GM21381 (cell line): ENCODE measurements around the gene DDX24.
"Not testable (repeated sequence)": the region's sequence is repeated elsewhere in the genome, so short reads cannot be mapped to it uniquely, and the experiment has no call there.

Experiments
- ATAC-seq: cut with Tn5 transposase; IDR thresholded peaks from one replicate; pipeline ENCODE4 v1.9.1; 2021; ENCODE audit warnings: mild to moderate bottlenecking, moderate library complexity; ENCODE audit not compliant: unreplicated experiment

DDX24 gene

DNA sequence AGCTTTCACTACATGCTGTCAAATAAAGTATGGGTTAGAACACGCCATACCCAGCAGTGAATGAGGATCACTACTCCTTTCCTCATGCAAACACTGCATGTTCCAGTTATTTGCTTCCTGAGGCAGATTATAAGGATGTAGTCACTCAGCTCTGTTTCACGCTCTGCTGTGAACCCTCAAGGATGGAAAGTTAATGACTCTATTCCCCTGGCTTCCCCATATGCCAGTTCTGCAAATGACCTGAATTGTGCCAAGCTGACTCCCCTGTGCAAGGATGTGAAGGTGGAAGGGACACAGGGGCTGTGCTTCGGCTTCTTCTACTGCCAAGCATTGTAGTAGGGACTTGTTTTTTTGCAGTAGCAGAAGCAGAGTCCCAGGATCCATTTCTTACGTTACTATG, 6.9 kb upstream of the DDX24 start:
- ATAC-seq: no peak

DNA sequence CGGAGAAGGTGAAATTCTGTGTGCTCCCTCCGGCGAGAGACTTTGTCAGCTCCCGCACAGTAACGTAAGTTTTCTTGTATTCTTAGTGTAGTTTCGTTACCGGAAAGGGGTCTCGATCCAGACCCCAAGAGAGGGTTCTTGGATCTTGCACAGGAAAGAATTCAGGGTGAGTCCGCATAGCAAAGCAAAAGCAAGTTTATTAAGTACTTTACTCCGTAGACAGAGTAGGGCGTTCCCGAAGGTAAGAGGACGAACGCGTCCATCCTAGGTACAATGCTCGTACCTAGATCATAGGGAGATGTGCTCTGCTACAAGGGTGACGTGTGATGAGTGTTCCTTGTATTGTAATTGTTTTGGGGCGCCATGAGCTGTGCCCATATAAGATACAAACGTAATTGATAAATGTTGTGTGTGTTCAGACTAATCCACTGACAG, 401 bp upstream of the DDX24 start:
- ATAC-seq: peak; percentile 16

DNA sequence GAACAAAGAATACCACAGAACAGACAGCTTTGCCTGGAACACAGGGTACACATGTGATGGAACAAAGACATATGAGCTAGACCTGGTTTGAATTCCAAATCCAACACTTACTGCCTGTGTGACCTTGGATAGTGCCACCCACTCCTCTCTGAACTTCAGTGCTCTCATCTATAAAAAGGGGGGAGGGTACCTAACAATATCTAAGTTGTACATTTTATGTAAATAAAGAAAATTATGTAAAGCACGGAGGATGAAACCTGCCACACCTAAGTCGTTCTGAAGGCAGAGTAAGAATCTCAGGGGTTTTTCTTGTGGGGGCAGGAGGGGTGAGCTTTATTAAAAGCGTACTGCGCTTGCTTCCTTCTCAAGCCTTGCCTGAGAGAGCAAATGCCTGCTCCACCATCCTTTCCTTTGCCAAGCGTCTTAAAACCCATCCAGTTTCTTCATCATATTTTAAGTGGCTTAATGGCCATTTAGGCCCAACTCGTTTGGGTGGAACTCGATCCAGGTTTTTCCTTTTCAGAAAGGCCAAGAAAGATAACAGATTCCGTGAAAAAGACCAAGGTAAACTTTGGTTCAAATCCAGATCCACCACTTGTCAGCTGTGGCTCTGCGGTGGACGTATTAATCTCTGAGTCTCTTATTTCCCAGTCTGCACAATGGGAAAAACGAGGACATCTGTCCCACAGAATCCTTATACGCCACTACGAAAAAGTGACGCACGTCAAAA, 946 bp downstream of the DDX24 start:
- no peak for ATAC-seq

- no peak for ATAC-seq
Observed at GRCh38 chr14:94077823-94078222, 3.2 kb downstream of the DDX24 start.

DNA sequence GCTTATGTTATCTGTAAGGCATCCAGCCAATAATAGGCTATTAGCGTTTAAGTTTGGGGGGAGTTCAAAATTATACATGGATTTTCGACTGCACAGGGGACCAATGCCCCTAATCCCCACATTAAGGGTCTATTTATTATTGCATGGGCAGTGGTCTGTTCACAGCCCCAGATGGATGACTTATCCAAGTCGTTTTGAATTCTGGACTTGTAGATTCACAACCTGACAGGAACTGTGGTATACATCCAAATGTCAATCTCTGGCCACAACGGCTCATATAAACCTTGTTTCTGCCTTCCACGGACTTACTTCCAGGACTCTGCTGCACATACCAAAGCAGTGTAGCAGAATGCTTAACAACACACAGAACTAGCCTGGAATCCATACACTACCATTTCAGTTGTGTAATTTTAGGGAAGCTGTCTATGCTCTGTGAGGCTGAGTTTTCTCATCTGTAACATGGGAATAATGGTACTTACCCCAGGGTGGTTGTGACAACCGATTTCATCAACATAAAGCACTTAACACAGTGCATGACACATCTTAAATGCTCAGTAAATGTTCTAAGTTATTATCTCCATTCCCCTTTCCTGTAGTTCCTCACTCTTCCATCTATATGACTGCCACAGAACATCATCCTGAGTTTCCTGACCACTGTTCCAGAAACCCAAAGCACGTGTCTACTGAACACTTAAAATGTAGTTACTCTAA, 3.7 kb downstream of the DDX24 start:
- ATAC-seq: no peak

DNA sequence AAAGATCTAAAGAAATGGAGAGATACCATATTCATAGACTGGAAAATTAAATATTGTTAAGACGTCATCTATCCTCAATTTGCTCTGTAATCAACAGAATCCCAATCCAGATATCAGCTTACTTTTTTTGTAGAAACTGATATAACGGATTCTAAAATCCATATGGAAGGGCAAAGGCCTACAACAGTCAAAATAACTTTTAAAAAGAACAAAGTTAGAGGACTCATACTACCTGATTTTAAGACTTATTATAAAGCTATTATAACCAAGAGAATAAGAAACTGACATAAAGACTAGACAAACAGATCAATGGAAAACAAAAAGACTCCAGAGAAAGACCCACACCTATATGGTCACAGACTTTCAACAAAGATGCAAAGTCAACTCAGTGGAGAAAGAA, 6.0 kb downstream of the DDX24 start:
- ATAC-seq: no peak

- ATAC-seq: no peak
Observed at GRCh38 chr14:94074534-94074933, 6.5 kb downstream of the DDX24 start.

DNA sequence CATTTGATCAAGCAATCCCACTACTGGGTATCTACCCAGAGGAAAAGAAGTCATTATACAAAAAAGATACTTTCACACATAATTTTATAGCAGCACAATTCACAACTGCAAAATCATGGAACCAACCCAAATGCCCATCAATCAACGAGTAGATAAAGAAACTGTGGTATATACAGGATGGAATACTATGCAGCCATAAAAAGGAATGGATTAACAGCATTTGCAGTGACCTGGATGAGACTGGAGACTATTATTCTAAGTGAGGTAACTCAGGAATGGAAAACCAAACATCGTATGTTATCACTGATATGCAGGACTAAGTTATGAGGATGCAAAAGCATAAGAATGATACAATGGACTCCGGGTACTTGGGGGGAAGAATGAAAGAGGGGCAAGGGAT, 8.9 kb downstream of the DDX24 start:
- not testable (repeated sequence) for ATAC-seq

DNA sequence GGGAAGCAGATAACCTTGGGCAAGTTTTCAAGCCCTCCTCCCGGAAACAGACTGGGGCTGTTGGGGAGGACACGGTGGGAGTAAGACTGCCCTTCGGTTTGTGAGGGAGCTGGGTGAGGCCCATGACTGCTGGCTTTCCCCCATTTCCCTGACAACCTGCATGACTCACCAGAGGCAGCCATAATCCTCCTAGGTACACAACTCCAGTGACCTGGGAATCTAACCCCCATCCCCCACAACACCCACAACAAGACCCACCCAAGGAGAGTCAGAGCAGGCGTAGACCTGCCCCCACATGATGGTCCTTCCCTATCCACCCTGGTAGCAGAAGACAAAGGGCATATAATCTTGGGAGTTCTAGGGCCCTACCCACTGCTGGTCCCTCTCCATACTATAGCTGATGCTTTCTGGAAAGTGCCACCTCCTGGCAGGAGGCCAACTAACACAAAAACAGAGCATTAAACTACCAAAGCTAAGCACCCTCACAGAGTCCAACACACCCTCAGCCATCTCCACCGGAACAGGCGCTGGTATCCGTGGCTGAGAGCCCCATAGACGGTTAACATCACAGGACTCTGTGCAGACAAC, 14.8 kb downstream of the DDX24 start:
- ATAC-seq: no peak

DNA sequence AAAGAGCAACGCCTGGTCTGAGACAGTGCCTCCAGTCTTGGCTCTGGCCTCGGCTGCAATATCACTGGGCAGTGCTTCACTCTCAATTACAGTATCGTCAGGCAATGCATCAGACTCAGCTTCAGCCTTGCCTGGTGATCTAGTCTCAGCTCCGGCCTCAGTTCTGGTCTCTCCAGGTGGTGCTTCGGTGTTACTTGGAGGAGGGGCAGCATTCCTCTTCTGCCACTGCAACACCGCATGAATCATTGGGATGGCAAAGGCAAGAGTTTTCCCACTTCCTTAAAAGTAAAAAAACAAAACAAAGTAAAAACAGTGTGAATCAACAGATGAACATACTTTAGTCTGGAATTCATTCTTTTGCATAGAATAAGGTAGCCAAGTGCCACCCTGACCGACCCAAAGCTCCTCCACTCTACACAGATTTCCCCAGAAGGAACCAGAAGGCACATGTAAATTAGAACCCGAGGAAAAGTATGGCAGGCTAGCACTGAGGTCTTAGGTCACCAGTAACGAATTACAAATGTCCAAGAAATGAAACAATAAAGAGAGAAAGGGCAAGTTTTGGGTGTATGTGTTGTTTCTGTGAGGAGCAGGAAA, 18.6 kb downstream of the DDX24 start:
- ATAC-seq: no peak

- no peak for ATAC-seq
Observed at GRCh38 chr14:94059998-94060397, 21.0 kb downstream of the DDX24 start.

GRCh38 chr14:94058674-94059138, 22.3 kb downstream of the DDX24 start:
- no peak for ATAC-seq

DNA sequence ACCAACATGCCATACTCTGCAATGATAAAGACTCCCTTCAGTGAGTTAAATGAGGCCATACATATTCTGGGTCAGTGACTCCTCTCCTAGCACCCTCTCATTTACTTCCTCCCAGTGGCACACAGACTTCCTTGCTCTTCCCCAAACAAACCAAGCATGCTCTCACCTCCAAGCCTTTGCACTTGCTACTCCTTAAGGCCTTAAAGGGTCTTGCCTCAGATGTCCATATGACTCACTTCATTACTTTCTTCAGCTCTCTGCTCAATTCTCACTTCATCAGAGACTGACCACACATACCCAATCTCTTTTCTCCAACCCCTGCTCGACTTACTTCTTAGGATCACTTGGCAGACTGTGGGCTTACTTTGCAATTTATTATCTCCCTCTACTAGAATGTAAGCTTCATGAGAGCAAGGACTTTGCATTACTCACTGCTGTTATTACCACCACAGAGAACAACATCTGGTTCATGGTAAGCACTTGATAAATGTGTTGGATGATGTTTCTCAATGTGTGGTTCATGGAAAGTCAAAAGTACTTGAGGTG, 22.8 kb downstream of the DDX24 start:
- ATAC-seq: no peak

GRCh38 chr14:94056579-94057308, 24.3 kb downstream of the DDX24 start:
- ATAC-seq: peak; percentile 83

- no peak for ATAC-seq
Observed at GRCh38 chr14:94054936-94055335, 26.1 kb downstream of the DDX24 start.

DNA sequence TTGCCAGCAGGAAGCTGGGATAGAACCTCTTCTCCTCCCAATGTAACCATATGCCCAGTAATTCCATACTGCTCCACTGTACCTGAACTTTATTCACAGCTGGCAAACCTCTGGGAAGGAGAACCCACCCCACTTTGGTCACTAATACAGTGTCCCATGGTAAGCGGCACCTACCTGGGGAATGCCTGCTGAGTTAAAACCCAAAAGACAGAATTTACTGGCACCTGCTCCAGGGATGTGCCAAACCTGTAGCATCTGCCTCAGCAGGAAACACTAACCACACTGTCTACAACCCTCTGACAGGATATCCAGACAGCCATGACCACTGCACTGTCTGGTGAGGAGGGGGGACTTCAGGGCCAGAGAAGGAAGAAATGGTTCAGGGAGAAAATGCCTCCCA, 26.6 kb downstream of the DDX24 start:
- ATAC-seq: no peak

DNA sequence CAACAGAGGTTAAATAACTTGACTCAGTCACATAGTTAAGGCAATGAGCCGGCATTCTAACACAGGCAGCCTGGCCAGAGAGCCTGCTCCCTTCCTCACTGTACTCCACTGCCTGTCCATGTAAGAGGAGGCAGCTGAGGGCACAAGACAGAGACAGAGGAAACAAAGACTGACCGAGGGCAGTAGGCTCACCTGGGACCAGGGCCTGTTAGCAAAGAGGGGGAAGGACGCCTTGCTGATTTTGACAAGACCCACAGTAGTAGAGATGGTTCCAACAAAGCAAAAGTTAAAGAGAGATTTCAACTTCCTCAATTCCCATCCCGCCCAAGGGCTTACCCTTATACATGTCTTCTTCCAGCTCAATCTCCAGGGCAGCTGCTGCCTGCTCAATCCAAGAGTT, 28.3 kb downstream of the DDX24 start:
- no peak for ATAC-seq

DNA sequence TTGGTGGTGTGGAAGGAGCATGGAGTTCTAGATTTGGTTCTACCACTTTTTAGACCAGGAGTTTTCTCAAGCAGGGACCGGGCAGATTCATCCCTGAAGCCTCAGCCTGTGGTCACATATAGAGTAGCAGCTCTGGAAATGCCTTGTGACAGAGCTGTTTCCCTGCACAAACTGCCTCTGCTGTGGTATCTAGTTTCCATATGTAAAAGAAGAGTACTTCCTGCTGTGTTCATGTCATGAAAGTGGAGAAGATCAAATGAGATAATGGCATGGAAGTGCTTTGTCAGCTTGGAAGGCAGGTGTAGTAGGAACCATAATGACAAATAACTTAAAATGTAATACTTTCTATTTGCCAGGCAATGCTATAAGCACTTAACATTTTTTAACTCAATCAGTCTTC, 28.8 kb downstream of the DDX24 start:
- ATAC-seq: no peak

GRCh38 chr14:94051779-94052178, 29.2 kb downstream of the DDX24 start:
- no peak for ATAC-seq

- no peak for ATAC-seq
Observed at GRCh38 chr14:94051115-94051514, 29.9 kb downstream of the DDX24 start.
